ENCODE measurements around the gene SDR42E1. TPM values are rescaled to one million over a fixed set of nuclear protein-coding genes. Genes with fewer than 3 reads are reported as not detected.

The SDR42E1 gene
- total RNA-seq, 1 experiment from 2014 or later, result 0.33 TPM

DNA sequence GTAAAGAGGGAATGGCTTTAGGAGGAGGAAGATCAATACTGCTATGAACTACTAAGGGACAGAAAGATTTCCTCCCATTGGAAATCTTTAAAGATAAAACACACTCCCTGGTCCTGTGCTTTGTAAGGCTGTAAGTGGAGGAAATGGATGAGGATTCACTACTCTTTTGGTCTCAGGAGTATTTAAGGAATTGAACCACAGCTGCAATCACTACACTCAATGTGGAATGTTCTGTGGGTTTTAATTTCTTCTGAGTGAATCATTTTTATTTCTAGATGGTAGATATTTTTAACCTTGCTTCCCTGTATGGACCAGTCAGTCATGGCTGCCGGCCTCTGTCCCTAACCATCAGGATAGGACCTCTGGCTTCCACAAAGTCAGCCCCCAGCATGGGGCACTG lies 65.6 kb downstream of the SDR42E1 start:
- H3K36me3 ChIP-seq (ENCODE audit: control insufficient read depth, insufficient read depth, low read length), result no peaks in the 10 kb centered on the region
- no peak overlapping the region for H3K4me3 ChIP-seq (ENCODE audit: low read depth in 2 of 2, low read length in 2 of 2)
- intact Hi-C loops (cut with micrococcal nuclease; ENCODE audit: unreplicated experiment), result loop anchor here (10.0 kb wide), 1 partner anchor 119 kb away; no protein-coding TSS in a partner anchor
- BruUV-seq (replicated peaks), result no TSS peak
- ChIA-PET CTCF (no interaction called here), POLR2A (no interaction called here)
- TF ChIP-seq, protein P1, sequence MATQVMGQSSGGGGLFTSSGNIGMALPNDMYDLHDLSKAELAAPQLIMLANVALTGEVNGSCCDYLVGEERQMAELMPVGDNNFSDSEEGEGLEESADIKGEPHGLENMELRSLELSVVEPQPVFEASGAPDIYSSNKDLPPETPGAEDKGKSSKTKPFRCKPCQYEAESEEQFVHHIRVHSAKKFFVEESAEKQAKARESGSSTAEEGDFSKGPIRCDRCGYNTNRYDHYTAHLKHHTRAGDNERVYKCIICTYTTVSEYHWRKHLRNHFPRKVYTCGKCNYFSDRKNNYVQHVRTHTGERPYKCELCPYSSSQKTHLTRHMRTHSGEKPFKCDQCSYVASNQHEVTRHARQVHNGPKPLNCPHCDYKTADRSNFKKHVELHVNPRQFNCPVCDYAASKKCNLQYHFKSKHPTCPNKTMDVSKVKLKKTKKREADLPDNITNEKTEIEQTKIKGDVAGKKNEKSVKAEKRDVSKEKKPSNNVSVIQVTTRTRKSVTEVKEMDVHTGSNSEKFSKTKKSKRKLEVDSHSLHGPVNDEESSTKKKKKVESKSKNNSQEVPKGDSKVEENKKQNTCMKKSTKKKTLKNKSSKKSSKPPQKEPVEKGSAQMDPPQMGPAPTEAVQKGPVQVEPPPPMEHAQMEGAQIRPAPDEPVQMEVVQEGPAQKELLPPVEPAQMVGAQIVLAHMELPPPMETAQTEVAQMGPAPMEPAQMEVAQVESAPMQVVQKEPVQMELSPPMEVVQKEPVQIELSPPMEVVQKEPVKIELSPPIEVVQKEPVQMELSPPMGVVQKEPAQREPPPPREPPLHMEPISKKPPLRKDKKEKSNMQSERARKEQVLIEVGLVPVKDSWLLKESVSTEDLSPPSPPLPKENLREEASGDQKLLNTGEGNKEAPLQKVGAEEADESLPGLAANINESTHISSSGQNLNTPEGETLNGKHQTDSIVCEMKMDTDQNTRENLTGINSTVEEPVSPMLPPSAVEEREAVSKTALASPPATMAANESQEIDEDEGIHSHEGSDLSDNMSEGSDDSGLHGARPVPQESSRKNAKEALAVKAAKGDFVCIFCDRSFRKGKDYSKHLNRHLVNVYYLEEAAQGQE (IDR thresholded peaks at IDR 0.05; ENCODE audit: insufficient read depth in 1 of 2, low read depth in 2 of 2, low read length in 1 of 2), result no peak
- DNase-seq (ENCODE audit: low read depth, low spot score) (no peak), ATAC-seq (no peak)
- no peaks in the 10 kb centered on the region for H3K27me3 ChIP-seq (ENCODE audit: control insufficient read depth, insufficient read depth, low read length)
- no peaks in the 10 kb centered on the region for H3K4me1 ChIP-seq (ENCODE audit: control insufficient read depth, insufficient read depth, low read length)
- H3K9me3 ChIP-seq (ENCODE audit: control insufficient read depth, insufficient read depth, low read depth, low read length), result no peaks in the 10 kb centered on the region
- in situ Hi-C loops (cut with HindIII; ENCODE audit: low pct_unique_long_range_greater_than_20kb, low sequenced_read_pairs), result no loop called here
- no peak overlapping the region for H3K27ac ChIP-seq (ENCODE audit: low read length)

DNA sequence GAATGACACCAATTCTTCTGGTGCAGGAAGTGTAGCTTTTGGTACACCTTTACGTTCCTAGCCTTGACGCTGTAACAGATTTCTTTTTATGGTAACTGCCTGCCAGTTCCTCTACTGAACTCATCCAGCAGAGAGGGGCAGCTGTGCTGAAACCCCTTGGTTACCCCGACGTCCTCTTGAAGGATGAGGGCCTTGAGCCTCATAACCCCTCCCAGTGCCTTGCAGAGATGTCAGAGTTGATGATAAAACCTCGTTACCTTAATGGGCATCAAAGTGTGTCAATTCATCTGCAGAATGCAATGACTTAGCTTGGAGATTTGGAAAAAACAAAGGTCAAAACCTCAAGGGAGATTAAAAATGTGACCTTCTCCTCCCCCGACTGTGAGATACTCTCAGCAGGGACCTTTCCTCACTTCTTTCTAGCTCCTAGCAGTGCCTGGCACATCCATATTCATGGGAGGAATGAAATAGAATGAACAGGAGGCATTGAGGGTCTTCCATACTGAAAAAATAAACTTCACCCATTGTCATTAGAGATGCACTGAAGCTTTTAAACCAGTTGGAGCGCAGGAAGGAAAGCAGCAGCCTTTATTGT lies 69.2 kb downstream of the SDR42E1 start:
- Histone ChIP-seq H3K27ac (ENCODE audit: low read length) (no peak overlapping the region), H3K36me3 (ENCODE audit: control insufficient read depth, insufficient read depth, low read length) (no peaks in the 10 kb centered on the region), H3K9me3 (ENCODE audit: control insufficient read depth, insufficient read depth, low read depth, low read length) (no peaks in the 10 kb centered on the region), H3K27me3 (ENCODE audit: control insufficient read depth, insufficient read depth, low read length) (no peaks in the 10 kb centered on the region), H3K4me1 (ENCODE audit: control insufficient read depth, insufficient read depth, low read length) (no peaks in the 10 kb centered on the region), H3K4me3 (ENCODE audit: low read depth in 2 of 2, low read length in 2 of 2) (no peak overlapping the region)
- ChIA-PET POLR2A (interaction anchor here (0.6 kb wide), 2 partner anchors 72 to 140 kb away, joined by 3 to 4 read pairs; no protein-coding TSS in a partner anchor), CTCF (no interaction called here)
- TF ChIP-seq, protein P2, sequence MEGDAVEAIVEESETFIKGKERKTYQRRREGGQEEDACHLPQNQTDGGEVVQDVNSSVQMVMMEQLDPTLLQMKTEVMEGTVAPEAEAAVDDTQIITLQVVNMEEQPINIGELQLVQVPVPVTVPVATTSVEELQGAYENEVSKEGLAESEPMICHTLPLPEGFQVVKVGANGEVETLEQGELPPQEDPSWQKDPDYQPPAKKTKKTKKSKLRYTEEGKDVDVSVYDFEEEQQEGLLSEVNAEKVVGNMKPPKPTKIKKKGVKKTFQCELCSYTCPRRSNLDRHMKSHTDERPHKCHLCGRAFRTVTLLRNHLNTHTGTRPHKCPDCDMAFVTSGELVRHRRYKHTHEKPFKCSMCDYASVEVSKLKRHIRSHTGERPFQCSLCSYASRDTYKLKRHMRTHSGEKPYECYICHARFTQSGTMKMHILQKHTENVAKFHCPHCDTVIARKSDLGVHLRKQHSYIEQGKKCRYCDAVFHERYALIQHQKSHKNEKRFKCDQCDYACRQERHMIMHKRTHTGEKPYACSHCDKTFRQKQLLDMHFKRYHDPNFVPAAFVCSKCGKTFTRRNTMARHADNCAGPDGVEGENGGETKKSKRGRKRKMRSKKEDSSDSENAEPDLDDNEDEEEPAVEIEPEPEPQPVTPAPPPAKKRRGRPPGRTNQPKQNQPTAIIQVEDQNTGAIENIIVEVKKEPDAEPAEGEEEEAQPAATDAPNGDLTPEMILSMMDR (IDR thresholded peaks at IDR 0.05), result no peak
- no peak for TF ChIP-seq POLR2AphosphoS5 (IDR thresholded peaks at IDR 0.05; ENCODE audit: low read depth, low read length)
- no peak for TF ChIP-seq TCF7L2 (IDR thresholded peaks at IDR 0.05; ENCODE audit: low read depth, low read length)
- TF ChIP-seq, protein P1 (IDR thresholded peaks at IDR 0.05; ENCODE audit: insufficient read depth in 1 of 2, low read depth in 2 of 2, low read length in 1 of 2), result no peak
- in situ Hi-C loops (cut with HindIII; ENCODE audit: low pct_unique_long_range_greater_than_20kb, low sequenced_read_pairs) (no loop called here), intact Hi-C loops (cut with micrococcal nuclease; ENCODE audit: unreplicated experiment) (loop anchor here (10.0 kb wide), 1 partner anchor 123 kb away; no protein-coding TSS in a partner anchor)
- DNase-seq (ENCODE audit: low read depth, low spot score) (no peak), ATAC-seq (no peak)
- BruUV-seq (replicated peaks), result no TSS peak

All from Panc1 (cell line).